Measurements from ENCODE around the gene ARHGEF17. TPM values are rescaled to one million over a fixed set of nuclear protein-coding genes. Genes with fewer than 3 reads are reported as not detected.

ARHGEF17 gene
- total RNA-seq, 1 experiment from 2014 or later = 24.0 TPM

DNA sequence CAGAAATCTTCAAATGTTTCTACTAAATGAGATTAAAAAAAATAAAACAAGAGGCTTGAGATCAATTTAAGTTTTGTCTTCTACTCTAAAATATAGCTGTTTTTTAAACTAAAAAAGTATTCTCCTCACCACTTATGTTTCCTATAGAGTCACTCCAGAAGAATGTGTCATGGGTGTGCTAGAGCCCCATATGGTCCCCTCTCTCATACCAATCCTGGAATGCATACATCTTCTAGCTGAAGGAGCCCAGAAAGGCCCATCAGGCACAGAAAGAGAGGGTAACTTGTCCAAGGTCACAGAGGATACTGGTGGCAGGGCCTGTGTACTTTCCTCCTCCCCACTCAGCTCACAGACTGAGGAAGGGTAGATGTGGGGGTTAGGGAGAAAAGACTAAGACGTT, 102.6 kb downstream of the ARHGEF17 start:
- no TSS peak for BruUV-seq (replicated peaks)
- H3K4me1 ChIP-seq (ENCODE audit: insufficient read depth, low read length, poor library complexity, severe bottlenecking) = peaks cover 10% of the 10 kb centered on the region
- H3K27ac ChIP-seq (ENCODE audit: low read depth, low read length, poor library complexity, severe bottlenecking) = no peak overlapping the region
- H3K4me3 ChIP-seq (ENCODE audit: low read depth, low read length, poor library complexity, severe bottlenecking) = no peak overlapping the region
- POLR2A ChIA-PET (ENCODE audit: low non-redundant PET) = no interaction called here
- H3K27me3 ChIP-seq (replicated peaks; ENCODE audit: insufficient read depth, low read depth, low read length, poor library complexity) = no peaks in the 10 kb centered on the region
- H3K36me3 ChIP-seq (ENCODE audit: insufficient read depth, low read length, poor library complexity, severe bottlenecking) = peaks cover 6% of the 10 kb centered on the region
- H3K9me3 ChIP-seq (ENCODE audit: low read depth, low read length, poor library complexity, severe bottlenecking) = no peaks in the 10 kb centered on the region
- DNase-seq (ENCODE audit: low spot score) = no peak
- TF ChIP-seq, protein P1, sequence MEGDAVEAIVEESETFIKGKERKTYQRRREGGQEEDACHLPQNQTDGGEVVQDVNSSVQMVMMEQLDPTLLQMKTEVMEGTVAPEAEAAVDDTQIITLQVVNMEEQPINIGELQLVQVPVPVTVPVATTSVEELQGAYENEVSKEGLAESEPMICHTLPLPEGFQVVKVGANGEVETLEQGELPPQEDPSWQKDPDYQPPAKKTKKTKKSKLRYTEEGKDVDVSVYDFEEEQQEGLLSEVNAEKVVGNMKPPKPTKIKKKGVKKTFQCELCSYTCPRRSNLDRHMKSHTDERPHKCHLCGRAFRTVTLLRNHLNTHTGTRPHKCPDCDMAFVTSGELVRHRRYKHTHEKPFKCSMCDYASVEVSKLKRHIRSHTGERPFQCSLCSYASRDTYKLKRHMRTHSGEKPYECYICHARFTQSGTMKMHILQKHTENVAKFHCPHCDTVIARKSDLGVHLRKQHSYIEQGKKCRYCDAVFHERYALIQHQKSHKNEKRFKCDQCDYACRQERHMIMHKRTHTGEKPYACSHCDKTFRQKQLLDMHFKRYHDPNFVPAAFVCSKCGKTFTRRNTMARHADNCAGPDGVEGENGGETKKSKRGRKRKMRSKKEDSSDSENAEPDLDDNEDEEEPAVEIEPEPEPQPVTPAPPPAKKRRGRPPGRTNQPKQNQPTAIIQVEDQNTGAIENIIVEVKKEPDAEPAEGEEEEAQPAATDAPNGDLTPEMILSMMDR (conservative IDR thresholded peaks at IDR 0.05; ENCODE audit: low read depth, low read length) = no peak
- TF ChIP-seq EZH2 (IDR thresholded peaks at IDR 0.05; ENCODE audit: borderline replicate concordance, low read depth, low read length, poor library complexity, severe bottlenecking) = no peak
- intact Hi-C loops (cut with micrococcal nuclease; ENCODE audit: unreplicated experiment) = no loop called here
- CTCF ChIA-PET = interaction anchor here (1.2 kb wide), 1 partner anchor 59 kb away, joined by 3 read pairs; no protein-coding TSS in a partner anchor

DNA sequence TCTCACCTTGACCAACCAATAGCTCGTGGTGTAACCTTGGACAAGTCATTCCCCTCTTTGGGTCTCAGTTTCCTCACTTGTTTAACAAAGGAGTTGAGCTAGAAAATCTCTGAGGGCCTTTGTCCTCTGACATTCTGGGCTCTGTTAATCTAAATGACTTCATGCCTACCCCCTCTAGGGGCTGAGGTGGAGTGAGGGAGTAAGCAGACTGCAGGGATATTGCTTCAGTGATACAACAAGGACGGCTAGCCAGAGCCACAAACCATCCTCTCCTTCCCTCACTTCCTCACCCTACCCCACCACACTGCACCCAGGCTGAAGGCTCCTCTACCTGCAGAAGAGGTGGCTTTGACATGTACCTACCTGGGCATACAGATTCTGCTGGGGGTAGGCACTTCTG, 103.0 kb downstream of the ARHGEF17 start:
- H3K27me3 ChIP-seq (replicated peaks; ENCODE audit: insufficient read depth, low read depth, low read length, poor library complexity) = no peaks in the 10 kb centered on the region
- no peak for DNase-seq (ENCODE audit: low spot score)
- no peak overlapping the region for H3K4me3 ChIP-seq (ENCODE audit: low read depth, low read length, poor library complexity, severe bottlenecking)
- TF ChIP-seq EZH2 (IDR thresholded peaks at IDR 0.05; ENCODE audit: borderline replicate concordance, low read depth, low read length, poor library complexity, severe bottlenecking) = no peak
- TF ChIP-seq, protein P1 (conservative IDR thresholded peaks at IDR 0.05; ENCODE audit: low read depth, low read length) = no peak
- CTCF ChIA-PET = interaction anchor here (1.2 kb wide), 1 partner anchor 59 kb away, joined by 3 read pairs; no protein-coding TSS in a partner anchor
- intact Hi-C loops (cut with micrococcal nuclease; ENCODE audit: unreplicated experiment) = no loop called here
- POLR2A ChIA-PET (ENCODE audit: low non-redundant PET) = no interaction called here
- no peaks in the 10 kb centered on the region for H3K9me3 ChIP-seq (ENCODE audit: low read depth, low read length, poor library complexity, severe bottlenecking)
- no peak overlapping the region for H3K27ac ChIP-seq (ENCODE audit: low read depth, low read length, poor library complexity, severe bottlenecking)
- peaks cover 13% of the 10 kb centered on the region for H3K4me1 ChIP-seq (ENCODE audit: insufficient read depth, low read length, poor library complexity, severe bottlenecking)
- no TSS peak for BruUV-seq (replicated peaks)
- peaks cover 6% of the 10 kb centered on the region for H3K36me3 ChIP-seq (ENCODE audit: insufficient read depth, low read length, poor library complexity, severe bottlenecking)

DNA sequence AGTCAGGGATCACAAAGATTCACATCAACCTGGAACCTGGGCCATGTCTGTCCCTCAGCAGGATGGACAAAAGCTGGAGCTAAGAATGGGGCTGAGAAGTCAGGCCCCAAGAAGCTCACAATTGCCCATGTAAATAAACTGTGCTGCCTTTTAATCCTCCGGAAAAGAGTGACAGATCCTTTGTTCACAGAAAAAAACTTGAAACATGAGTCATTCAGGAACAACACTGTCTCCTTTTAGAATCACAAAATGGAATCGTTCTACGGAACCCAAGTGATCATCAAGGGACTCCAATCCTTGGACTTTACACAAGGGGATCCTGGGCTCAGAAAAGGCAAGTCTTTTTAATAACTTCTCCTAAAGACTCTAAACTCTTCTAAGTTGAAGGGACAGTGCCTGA, 104.2 kb downstream of the ARHGEF17 start:
- CTCF ChIA-PET = no interaction called here
- POLR2A ChIA-PET (ENCODE audit: low non-redundant PET) = no interaction called here

More for the DNA sequence above, 104.2 kb downstream of the ARHGEF17 start:
- no peaks in the 10 kb centered on the region for H3K27me3 ChIP-seq (replicated peaks; ENCODE audit: insufficient read depth, low read depth, low read length, poor library complexity)
- H3K27ac ChIP-seq (ENCODE audit: low read depth, low read length, poor library complexity, severe bottlenecking) = no peak overlapping the region
- H3K9me3 ChIP-seq (ENCODE audit: low read depth, low read length, poor library complexity, severe bottlenecking) = no peaks in the 10 kb centered on the region
- H3K4me3 ChIP-seq (ENCODE audit: low read depth, low read length, poor library complexity, severe bottlenecking) = no peak overlapping the region
- peak; percentile 78 for DNase-seq (ENCODE audit: low spot score)
- TF ChIP-seq EZH2 (IDR thresholded peaks at IDR 0.05; ENCODE audit: borderline replicate concordance, low read depth, low read length, poor library complexity, severe bottlenecking) = no peak
- TF ChIP-seq, protein P1 (conservative IDR thresholded peaks at IDR 0.05; ENCODE audit: low read depth, low read length) = no peak
- BruUV-seq (replicated peaks) = no TSS peak
- H3K4me1 ChIP-seq (ENCODE audit: insufficient read depth, low read length, poor library complexity, severe bottlenecking) = peaks cover 19% of the 10 kb centered on the region
- intact Hi-C loops (cut with micrococcal nuclease; ENCODE audit: unreplicated experiment) = no loop called here
- peaks cover 6% of the 10 kb centered on the region for H3K36me3 ChIP-seq (ENCODE audit: insufficient read depth, low read length, poor library complexity, severe bottlenecking)

Measured in A673 (cell line).